ENCODE measurements around the gene CDH23. TPM values are rescaled to one million over a fixed set of nuclear protein-coding genes. Genes with fewer than 3 reads are reported as not detected.

The CDH23 gene
- total and polyA plus RNA-seq, 8 donors = 3.4 to 64.6 (median 9.9) TPM

DNA sequence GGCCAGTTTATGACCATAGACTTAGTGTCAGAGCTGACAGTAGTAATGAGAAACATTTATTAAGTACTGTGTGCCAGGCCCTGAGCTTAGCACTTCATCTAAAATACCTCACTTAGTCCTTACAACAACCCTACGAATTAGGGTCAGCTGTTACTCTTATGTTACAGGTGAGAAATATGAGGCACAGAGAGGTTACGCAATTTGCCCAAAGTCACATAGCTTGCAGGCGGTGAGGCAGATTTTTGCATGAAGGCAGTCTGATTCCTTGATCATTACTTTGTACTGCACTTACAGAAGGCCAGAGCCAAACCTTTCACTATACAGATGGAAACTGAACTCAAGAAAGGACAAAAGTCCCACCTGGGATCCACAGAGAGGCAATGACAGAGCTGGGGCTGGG lies 10.2 kb downstream of the CDH23 start:
- no peak for FAIRE-seq
- no peaks in the 10 kb centered on the region for H3K4me1 ChIP-seq
- no peak for DNase-seq
- no peak overlapping the region for H3K27ac ChIP-seq
- peaks cover 0 to 2% (median 0%) of the 10 kb centered on the region in 4 donors for H3K27me3 ChIP-seq
- intact Hi-C loops (cut with DNase I) = no loop called here
- H3K9me3 ChIP-seq = no peaks in the 10 kb centered on the region
- ATAC-seq = no peak
- no peaks in the 10 kb centered on the region for H3K36me3 ChIP-seq
- TF ChIP-seq, protein P1, sequence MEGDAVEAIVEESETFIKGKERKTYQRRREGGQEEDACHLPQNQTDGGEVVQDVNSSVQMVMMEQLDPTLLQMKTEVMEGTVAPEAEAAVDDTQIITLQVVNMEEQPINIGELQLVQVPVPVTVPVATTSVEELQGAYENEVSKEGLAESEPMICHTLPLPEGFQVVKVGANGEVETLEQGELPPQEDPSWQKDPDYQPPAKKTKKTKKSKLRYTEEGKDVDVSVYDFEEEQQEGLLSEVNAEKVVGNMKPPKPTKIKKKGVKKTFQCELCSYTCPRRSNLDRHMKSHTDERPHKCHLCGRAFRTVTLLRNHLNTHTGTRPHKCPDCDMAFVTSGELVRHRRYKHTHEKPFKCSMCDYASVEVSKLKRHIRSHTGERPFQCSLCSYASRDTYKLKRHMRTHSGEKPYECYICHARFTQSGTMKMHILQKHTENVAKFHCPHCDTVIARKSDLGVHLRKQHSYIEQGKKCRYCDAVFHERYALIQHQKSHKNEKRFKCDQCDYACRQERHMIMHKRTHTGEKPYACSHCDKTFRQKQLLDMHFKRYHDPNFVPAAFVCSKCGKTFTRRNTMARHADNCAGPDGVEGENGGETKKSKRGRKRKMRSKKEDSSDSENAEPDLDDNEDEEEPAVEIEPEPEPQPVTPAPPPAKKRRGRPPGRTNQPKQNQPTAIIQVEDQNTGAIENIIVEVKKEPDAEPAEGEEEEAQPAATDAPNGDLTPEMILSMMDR (IDR thresholded peaks at IDR 0.05) = no peak
- WGBS, 2 donors = 82 to 88% methylated on average over 3 of the region's 3 CpGs
- H3K4me3 ChIP-seq = no peak overlapping the region

DNA sequence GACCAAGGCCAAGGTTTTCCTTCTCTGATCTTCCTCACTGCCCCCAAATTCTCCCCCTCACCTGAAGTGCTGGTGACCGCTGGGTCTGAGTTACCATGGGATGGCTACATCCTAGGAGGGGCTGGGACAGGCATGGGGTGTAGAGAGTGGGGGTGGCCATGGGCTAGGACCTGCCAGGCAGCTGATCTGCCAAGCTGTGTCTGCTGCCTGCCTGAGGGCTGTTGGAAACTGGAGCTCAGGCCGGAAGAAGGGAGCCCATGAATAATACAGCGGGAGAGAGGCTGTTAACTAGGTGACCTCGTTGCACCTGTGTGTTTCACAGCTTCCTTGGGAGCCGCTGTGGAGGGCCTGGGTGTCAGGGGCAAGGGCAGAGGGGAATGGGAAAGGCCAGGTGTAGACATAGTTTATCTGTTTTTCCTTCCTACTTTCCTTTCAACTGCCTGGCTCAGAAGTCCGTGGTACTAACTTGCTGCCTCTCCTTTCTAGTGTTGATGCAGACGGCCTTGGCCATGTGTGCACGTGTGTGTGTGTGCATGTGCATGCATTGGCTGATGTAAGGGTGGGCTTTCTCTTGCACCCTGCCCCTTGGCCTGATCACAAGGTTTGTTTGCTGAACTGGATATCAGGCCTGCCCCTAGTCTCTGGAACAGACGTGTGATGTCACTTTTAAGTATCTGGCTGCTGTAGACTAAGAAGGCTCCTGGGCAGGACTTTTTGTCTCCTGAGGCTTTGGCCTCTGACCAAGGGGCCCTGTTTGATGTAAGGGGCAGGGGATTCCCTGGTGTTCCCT lies 11.9 kb downstream of the CDH23 start:
- no peaks in the 10 kb centered on the region for H3K9me3 ChIP-seq
- no peak for FAIRE-seq
- 66% methylated on average over 9 of the region's 9 CpGs for WGBS, 2 donors
- H3K36me3 ChIP-seq = no peaks in the 10 kb centered on the region
- TF ChIP-seq, protein P1 (IDR thresholded peaks at IDR 0.05) = no peak
- no peak for ATAC-seq
- H3K27ac ChIP-seq = no peak overlapping the region
- no peaks in the 10 kb centered on the region for H3K4me1 ChIP-seq
- no peak overlapping the region for H3K4me3 ChIP-seq
- intact Hi-C loops (cut with DNase I) = no loop called here
- DNase-seq = no peak
- no peaks in the 10 kb centered on the region for H3K27me3 ChIP-seq

DNA sequence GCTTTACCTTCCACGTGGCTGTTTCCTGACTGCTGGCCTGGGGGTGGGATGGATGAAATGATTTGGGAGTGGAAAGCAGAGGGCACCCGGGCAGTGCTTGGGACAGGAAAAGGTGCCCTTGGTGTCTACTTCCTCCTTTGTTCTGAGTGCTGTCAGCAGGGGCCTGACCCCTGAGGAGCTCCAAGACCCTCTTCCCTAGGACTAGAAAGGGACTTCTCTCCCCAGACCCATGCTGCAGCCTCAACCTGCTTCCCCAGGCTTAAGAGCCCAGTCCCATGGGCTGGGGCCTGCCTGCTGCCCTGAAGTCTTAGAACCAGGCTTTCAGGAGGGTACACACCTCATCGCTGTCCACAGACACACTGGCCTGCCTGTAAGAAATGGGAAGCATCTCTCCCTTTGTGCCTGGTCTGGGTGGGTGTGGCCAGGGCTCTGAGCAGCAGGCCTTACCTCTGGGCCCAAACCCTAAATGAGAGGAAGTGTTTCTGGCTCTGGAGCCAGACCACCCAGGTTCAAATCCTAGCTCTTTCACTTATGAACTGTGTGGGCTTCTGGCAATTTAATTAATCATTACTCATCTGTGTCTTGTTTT lies 12.9 kb downstream of the CDH23 start:
- Histone ChIP-seq H3K4me1 (no peaks in the 10 kb centered on the region), H3K36me3 (no peaks in the 10 kb centered on the region), H3K27ac (no peak overlapping the region), H3K9me3 (no peaks in the 10 kb centered on the region), H3K27me3 (no peaks in the 10 kb centered on the region), H3K4me3 (no peak overlapping the region)
- 71 to 73% methylated on average over 3 of the region's 3 CpGs for WGBS, 2 donors
- FAIRE-seq = no peak
- intact Hi-C loops (cut with DNase I) = no loop called here
- no peak for DNase-seq
- no peak for ATAC-seq
- TF ChIP-seq, protein P1 (IDR thresholded peaks at IDR 0.05) = no peak

DNA sequence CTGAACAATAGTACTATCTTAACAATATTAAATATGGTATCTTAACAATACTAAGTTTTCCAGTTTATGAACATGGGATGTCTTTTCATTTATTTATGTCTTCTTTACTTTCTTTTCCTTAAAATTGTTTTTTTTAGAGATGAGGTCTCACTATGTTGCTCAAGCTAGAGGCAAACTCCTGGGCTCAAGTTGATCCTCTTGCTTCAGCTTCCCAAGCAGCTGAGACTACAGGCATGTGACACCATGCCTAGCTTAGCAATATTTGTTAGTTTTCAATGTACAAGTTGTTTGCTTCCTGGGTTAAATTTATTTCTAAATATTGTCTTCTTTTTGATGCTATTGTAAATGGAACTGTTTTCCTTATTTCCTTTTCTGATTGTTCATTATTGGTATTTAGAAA lies 16.9 kb downstream of the CDH23 start:
- no peak for ATAC-seq
- H3K27ac ChIP-seq = no peak overlapping the region
- H3K4me3 ChIP-seq = no peak overlapping the region
- H3K27me3 ChIP-seq = no peaks in the 10 kb centered on the region
- DNase-seq = no peak
- intact Hi-C loops (cut with DNase I) = no loop called here
- H3K36me3 ChIP-seq = no peaks in the 10 kb centered on the region
- no peaks in the 10 kb centered on the region for H3K9me3 ChIP-seq
- no peak for FAIRE-seq
- no peaks in the 10 kb centered on the region for H3K4me1 ChIP-seq
- TF ChIP-seq, protein P1 (IDR thresholded peaks at IDR 0.05) = no peak

DNA sequence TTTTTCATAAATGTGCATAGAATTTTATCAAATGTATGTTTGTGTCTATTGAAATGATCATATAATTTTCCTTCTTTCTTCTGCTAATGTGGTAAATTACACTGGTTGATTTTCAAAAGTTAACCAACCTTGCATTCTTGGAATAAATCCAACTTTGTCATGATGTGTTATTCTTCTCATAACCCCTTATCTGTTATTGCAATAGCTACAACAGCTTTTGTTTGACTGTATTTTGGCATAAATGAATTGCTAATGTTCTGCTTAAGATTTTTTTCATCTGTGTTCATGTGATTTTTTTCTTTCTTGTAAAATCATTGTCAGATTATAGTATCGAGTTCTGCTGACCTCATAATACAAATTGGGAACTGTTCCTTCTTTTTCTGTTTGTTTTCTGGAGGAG lies 17.6 kb downstream of the CDH23 start:
- TF ChIP-seq, protein P1 (IDR thresholded peaks at IDR 0.05) = no peak
- 38 to 48% methylated on average over 1 of the region's 1 CpG for WGBS, 2 donors
- intact Hi-C loops (cut with DNase I) = no loop called here
- Histone ChIP-seq H3K27me3 (no peaks in the 10 kb centered on the region), H3K4me1 (no peaks in the 10 kb centered on the region), H3K27ac (no peak overlapping the region), H3K36me3 (no peaks in the 10 kb centered on the region), H3K9me3 (no peaks in the 10 kb centered on the region), H3K4me3 (no peak overlapping the region)
- no peak for DNase-seq
- ATAC-seq = no peak
- FAIRE-seq = no peak
